Pancreas (tissue), 10 donors: ENCODE measurements around the gene TPM1. TPM values are rescaled to one million over a fixed set of nuclear protein-coding genes. Genes with fewer than 3 reads are reported as not detected.
A peak's percentile ranks its signal among the peaks of the same experiment; 100 is the strongest.

ENCODE experiments used
- ATAC-seq, 4 donors: fragments of 200-7000 bp; cut with Tn5 transposase; one replicate each; pipeline versions ENCODE4 v1.8.0 to v1.9.1; 2020; ENCODE audit warnings: mild to moderate bottlenecking in 4 of 4, moderate library complexity in 4 of 4
- DNase-seq, 6 donors: peaks; one replicate each; pipeline ENCODE4 v3.0.0-alpha.2; 2020
- FAIRE-seq: peaks from 2 replicates; lab custom pipeline; 2012; peaks lifted over from hg19 to GRCh38; lab: Jason Lieb, UNC
- H3K27ac ChIP-seq, 4 donors: fragments of 200-600 bp; sonication (generic); 1 replicate in 3 of 4; 2 replicates in 1 of 4; pipeline versions ENCODE4 v1.5.0 to v1.8.0; 2020
- H3K27me3 ChIP-seq, 4 donors: fragments of 200-600 bp; one replicate each; pipeline ENCODE4 v1.8.0; 2021
- H3K36me3 ChIP-seq, 3 donors: fragments of 200-600 bp; sonication (generic) in 1 of 3; one replicate each; pipeline versions ENCODE4 v1.5.0 to v1.8.0; 2020 to 2021
- H3K4me1 ChIP-seq, 3 donors: fragments of 200-600 bp; one replicate each; pipeline ENCODE4 v1.8.0; 2021
- H3K4me3 ChIP-seq, 4 donors: fragments of 200-600 bp; sonication (generic) in 2 of 4; one replicate each; pipeline versions ENCODE4 v1.5.0 to v1.8.0; 2020 to 2021
- H3K9me3 ChIP-seq, 4 donors: fragments of 200-600 bp; one replicate each; pipeline ENCODE4 v1.8.0; 2021
- CTCF ChIP-seq, 4 donors: fragments of 200-600 bp; sonication (generic) in 3 of 4; IDR thresholded peaks; one replicate each; pipeline versions ENCODE4 v1.5.0 to v1.8.0; 2021; ENCODE audit warnings: antibody characterized with exemption in 4 of 4
- WGBS, 2 donors: extraction: QIAGEN DNeasy Blood & Tissue Kit; methylation state at CpG; one replicate each; pipeline ENCODE4 v1.1.7; 2013; 5-methylcytosine and 5-hydroxymethylcytosine counted together
- intact Hi-C, 3 donors: fragments of 100-400 bp; cut with DNase I; formaldehyde crosslinking; loops; one replicate each; pipeline versions ENCODE4 v1.11.1 to v1.14.2; 2022
- polyA plus RNA-seq, 2 donors: library from polyadenylated mRNA; stranded (reverse); fragments of 200-250 nt; gene quantifications; one replicate each; pipeline ENCODE4 v1.2.3, GENCODE V29; 2013
- total RNA-seq, 6 donors: library from RNA; stranded (reverse); fragmentation: NEBNext Ultra II Directional in 4 of 6; extraction: Animal tissue kit (Norgen Biotek cat#: 25700) in 4 of 6; gene quantifications; one replicate each; pipeline versions ENCODE4 v1.2.1 to v1.2.4, GENCODE V29; 2021 to 2023
- donor health status: healthy with polysubstance abuse.
- donor health status: DM: no; HTN: no; CAD: no; lungs with moderate emphysema.
- donor health status: DM: no; HTN: no; CAD: no.
- donor health status: control.
- donor health status: control.
- donor health status: Bipolar disorder and iron deficiency.
- donor health status: DM: yes; HTN: yes; CAD: no.
- donor health status: DM: no; HTN: no; CAD: no.
- donor health status: DM: no; HTN: no; CAD: no.
- donor health status: DM: yes; HTN: yes; CAD: no.

Gene TPM1
- total and polyA plus RNA-seq, 8 donors: 114 to 482 (median 263) TPM

- intact Hi-C loops: loop anchor here in 1 of 3 donors (10.0 kb wide), 1 partner anchor 140 kb away; no protein-coding TSS in a partner anchor
- no peaks in the 10 kb centered on the region for H3K27me3 ChIP-seq
Measured at GRCh38 chr15:63044645-63045464, 2.3 kb downstream of the TPM1 start.

GRCh38 chr15:63045465-63045840, 2.9 kb downstream of the TPM1 start:
- no peak for FAIRE-seq
- Histone ChIP-seq H3K4me3 (peak overlapping the region in 2 of 4 donors; percentile 90 to 99), H3K36me3 (no peaks in the 10 kb centered on the region), H3K27ac (peak overlapping the region in 2 of 4 donors; percentile 93), H3K27me3 (no peaks in the 10 kb centered on the region), H3K9me3 (no peaks in the 10 kb centered on the region), H3K4me1 (peaks cover 0 to 25% (median 22%) of the 10 kb centered on the region in 3 donors)
- intact Hi-C loops: loop anchor here in 1 of 3 donors (10.0 kb wide), 1 partner anchor 141 kb away; no protein-coding TSS in a partner anchor
- WGBS, 2 donors: 26 to 42% methylated on average over 3 of the region's 3 CpGs
- no peak for TF ChIP-seq CTCF (IDR thresholded peaks at IDR 0.05)
- DNase-seq: no peak
- ATAC-seq: no peak

More at GRCh38 chr15:63044645-63045464, 2.3 kb downstream of the TPM1 start:
- H3K27ac ChIP-seq: peak overlapping the region in 2 of 4 donors; percentile 88 to 93
- WGBS, 2 donors: 28 to 51% methylated on average over 6 of the region's 6 CpGs
- H3K9me3 ChIP-seq: no peaks in the 10 kb centered on the region
- H3K4me1 ChIP-seq: peaks cover 0 to 20% (median 16%) of the 10 kb centered on the region in 3 donors
- ATAC-seq (no peak), DNase-seq (no peak), FAIRE-seq (no peak)
- no peaks in the 10 kb centered on the region for H3K36me3 ChIP-seq
- H3K4me3 ChIP-seq: peak overlapping the region in 2 of 4 donors; percentile 90 to 99
- no peak for TF ChIP-seq CTCF (IDR thresholded peaks at IDR 0.05)

- intact Hi-C loops: loop anchor here in 1 of 3 donors (10.0 kb wide), 1 partner anchor 141 kb away; no protein-coding TSS in a partner anchor
- no peak for DNase-seq
- peak overlapping the region in 2 of 4 donors; percentile 90 to 99 for H3K4me3 ChIP-seq
- FAIRE-seq: no peak
- no peaks in the 10 kb centered on the region for H3K36me3 ChIP-seq
- 48 to 59% methylated on average over 3 of the region's 3 CpGs for WGBS, 2 donors
- peak overlapping the region in 2 of 4 donors; percentile 93 for H3K27ac ChIP-seq
- no peaks in the 10 kb centered on the region for H3K27me3 ChIP-seq
- H3K4me1 ChIP-seq: peaks cover 2 to 26% (median 19%) of the 10 kb centered on the region in 3 donors
- no peak for ATAC-seq
- no peak for TF ChIP-seq CTCF (IDR thresholded peaks at IDR 0.05)
- H3K9me3 ChIP-seq: no peaks in the 10 kb centered on the region
Measured at GRCh38 chr15:63045879-63046278, 3.3 kb downstream of the TPM1 start.

GRCh38 chr15:63046917-63047760, 4.6 kb downstream of the TPM1 start:
- Histone ChIP-seq H3K4me1 (peaks cover 5 to 30% (median 26%) of the 10 kb centered on the region in 3 donors), H3K36me3 (no peaks in the 10 kb centered on the region)
- FAIRE-seq: no peak

More at GRCh38 chr15:63046917-63047760, 4.6 kb downstream of the TPM1 start:
- DNase-seq (peak in 1 of 6 donors; percentile 25), ATAC-seq (no peak)
- peak overlapping the region in 2 of 4 donors; percentile 90 to 99 for H3K4me3 ChIP-seq
- intact Hi-C loops: loop anchor here in 1 of 3 donors (10.0 kb wide), 1 partner anchor 142 kb away; no protein-coding TSS in a partner anchor
- H3K27ac ChIP-seq: peak overlapping the region in 3 of 4 donors; percentile 87 to 93 (median 93)
- no peaks in the 10 kb centered on the region for H3K27me3 ChIP-seq
- 60 to 72% methylated on average over 8 of the region's 8 CpGs for WGBS, 2 donors
- no peak for TF ChIP-seq CTCF (IDR thresholded peaks at IDR 0.05)
- H3K9me3 ChIP-seq: no peaks in the 10 kb centered on the region
